Measurements from ENCODE around the gene AP2S1.

DNA sequence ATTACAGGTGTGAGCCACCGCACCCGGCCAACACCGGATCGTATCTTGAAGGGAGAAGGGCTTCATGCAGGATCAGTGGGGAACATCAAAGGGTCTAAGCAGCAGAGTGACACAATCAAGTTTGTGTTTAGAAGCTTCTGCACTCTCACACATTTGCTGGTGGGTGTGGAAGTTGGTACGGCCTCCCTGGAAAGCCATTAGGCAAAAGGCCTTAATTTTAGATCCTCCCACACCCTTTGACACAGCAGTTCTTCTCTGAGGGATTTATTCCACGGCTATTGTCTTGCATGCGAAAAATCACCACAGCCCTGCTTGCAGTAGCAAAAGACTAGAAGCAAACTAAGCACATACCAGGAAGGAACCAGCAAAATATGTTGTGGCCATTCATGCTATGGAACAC, 44.0 kb downstream of the AP2S1 start:
- TF ChIP-seq, protein P1, sequence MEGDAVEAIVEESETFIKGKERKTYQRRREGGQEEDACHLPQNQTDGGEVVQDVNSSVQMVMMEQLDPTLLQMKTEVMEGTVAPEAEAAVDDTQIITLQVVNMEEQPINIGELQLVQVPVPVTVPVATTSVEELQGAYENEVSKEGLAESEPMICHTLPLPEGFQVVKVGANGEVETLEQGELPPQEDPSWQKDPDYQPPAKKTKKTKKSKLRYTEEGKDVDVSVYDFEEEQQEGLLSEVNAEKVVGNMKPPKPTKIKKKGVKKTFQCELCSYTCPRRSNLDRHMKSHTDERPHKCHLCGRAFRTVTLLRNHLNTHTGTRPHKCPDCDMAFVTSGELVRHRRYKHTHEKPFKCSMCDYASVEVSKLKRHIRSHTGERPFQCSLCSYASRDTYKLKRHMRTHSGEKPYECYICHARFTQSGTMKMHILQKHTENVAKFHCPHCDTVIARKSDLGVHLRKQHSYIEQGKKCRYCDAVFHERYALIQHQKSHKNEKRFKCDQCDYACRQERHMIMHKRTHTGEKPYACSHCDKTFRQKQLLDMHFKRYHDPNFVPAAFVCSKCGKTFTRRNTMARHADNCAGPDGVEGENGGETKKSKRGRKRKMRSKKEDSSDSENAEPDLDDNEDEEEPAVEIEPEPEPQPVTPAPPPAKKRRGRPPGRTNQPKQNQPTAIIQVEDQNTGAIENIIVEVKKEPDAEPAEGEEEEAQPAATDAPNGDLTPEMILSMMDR (optimal IDR thresholded peaks at IDR 0.05 in 1 of 3, IDR thresholded peaks at IDR 0.05 in 1 of 3, conservative IDR thresholded peaks at IDR 0.05 in 1 of 3; ENCODE audit: extremely low read depth in 1 of 3, insufficient read depth in 2 of 3, low read length in 3 of 3), result no peak
- TF ChIP-seq EZH2 (IDR thresholded peaks at IDR 0.05; ENCODE audit: low read length), result no peak

Measured in keratinocyte (primary cell).